T-helper 17 cell (primary cell): Measurements from ENCODE around the gene RAPGEFL1. TPM values are rescaled to one million over a fixed set of nuclear protein-coding genes. Genes with fewer than 3 reads are reported as not detected.
"Not testable (repeated sequence)": the region's sequence is repeated elsewhere in the genome, so short reads cannot be mapped to it uniquely, and the experiment has no call there.

Experiments used
- ATAC-seq: fragments of 150-1000 bp; cut with Tn5 transposase; 2 replicates; pipeline ENCODE4 v1.10.0; 2021; ENCODE audit warnings: mild to moderate bottlenecking, moderate library complexity
- DNase-seq, 3 donors: peaks; one replicate each; pipeline versions ENCODE4 v3.0.0 to v3.0.0-alpha.2; 2020 to 2021
- H3K9me3 ChIP-seq: one replicate; pipeline ENCODE4 v1.7.0; 2013; ENCODE audit warnings: low read length, mild to moderate bottlenecking; ENCODE audit not compliant: control insufficient read depth, poor library complexity, severe bottlenecking
- H3K27ac Mint-ChIP-seq: one replicate; pipeline ENCODE4 v1.8.0; 2022; ENCODE audit warnings: mild to moderate bottlenecking, moderate library complexity, mixed read lengths
- H3K27me3 Mint-ChIP-seq: one replicate; pipeline ENCODE4 v1.8.0; 2022; ENCODE audit warnings: mixed read lengths
- H3K36me3 Mint-ChIP-seq: one replicate; pipeline ENCODE4 v1.8.0; 2022; ENCODE audit warnings: low read depth, mixed read lengths
- H3K4me1 Mint-ChIP-seq: one replicate; pipeline ENCODE4 v1.8.0; 2022; ENCODE audit warnings: mild to moderate bottlenecking, mixed read lengths
- H3K4me3 Mint-ChIP-seq: one replicate; pipeline ENCODE4 v1.8.0; 2022; ENCODE audit warnings: mild to moderate bottlenecking, moderate library complexity, mixed read lengths
- total RNA-seq, 4 donors: library from RNA in 2 of 4; stranded (reverse) in 2 of 4; gene quantifications; one replicate each; pipeline ENCODE4 v1.2.3 and lab custom pipeline; 2022 to 2026

Gene RAPGEFL1
- total RNA-seq, 2 donors from 2014 or later, result 6.9 to 10.5 TPM

DNA sequence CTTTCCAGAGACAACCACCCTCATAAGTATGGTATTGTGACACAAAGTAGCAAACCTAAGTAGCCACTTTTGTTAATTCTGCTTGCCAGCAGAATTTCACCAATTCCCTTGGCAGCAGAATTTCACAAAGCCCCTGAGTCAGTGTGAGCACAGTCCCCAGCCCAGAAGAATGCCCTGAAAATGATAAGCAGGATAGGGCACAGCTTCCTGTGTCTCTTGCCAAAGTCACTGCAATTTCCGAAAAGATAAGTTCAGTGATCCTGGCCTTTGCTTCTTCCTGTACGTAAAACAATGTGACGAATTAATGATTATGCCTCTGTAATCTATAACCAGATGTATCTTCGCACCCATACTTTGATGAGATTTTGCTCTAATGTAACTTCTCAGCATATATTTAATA is 25.9 kb downstream of the RAPGEFL1 start:
- DNase-seq, result no peak
- Mint-ChIP-seq H3K27ac (no peak overlapping the region), H3K36me3 (no peaks in the 10 kb centered on the region), H3K4me3 (no peak overlapping the region), H3K27me3 (no peaks in the 10 kb centered on the region), H3K4me1 (peaks cover 6% of the 10 kb centered on the region)
- H3K9me3 ChIP-seq, result no peaks in the 10 kb centered on the region
- ATAC-seq, result no peak

DNA sequence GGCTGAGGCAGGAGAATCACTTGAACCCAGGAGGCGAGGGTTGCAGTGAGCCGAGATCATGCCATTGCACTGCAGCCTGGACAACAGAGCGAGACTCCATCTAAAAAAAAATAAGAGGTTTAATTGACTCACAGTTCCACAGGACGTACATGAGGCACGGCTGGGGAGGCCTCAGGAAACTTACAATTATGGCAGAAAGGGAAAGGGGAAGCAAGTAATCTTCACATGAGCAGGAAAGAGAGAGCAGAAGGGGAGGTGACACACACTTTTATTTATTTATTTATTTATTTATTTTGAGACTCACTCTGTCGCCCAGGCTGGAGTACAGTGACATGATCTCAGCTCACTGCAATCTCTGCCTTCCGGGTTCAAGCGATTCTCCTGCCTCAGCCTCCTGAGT is 28.9 kb downstream of the RAPGEFL1 start:
- H3K9me3 ChIP-seq, result not testable (repeated sequence)

DNA sequence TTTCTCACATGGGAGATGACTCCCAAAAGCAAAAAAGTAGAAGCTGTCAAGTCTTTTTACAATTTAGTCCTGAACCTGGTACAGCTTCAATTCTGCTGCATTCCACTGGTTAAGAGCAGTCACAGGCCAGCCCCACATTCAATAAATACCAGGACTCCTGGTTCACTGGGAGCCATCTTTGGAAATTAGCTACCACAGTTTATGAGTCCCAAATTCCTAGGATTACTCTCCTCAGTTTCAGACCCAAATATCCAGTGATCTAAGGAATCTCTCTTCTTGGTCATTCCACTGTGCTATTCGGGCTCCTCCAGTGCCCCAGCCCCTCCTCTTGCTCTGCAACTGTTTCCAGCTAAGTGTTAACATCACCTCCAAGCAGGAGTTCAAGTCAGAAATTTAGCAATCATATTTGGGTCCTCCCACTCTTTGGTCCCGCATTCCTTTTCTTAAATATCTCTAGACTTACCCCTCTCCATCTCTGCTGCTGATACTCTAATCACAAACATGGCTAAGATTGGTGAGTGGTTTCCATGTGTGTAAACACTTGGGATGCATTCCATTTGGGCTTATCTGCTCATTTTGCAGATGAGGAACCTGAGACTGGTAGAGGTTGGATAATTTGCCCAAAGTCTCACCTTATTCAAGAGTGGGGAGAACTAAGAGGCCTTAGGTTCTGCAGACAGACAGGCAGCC is 32.3 kb downstream of the RAPGEFL1 start:
- H3K4me3 Mint-ChIP-seq, result no peak overlapping the region
- no peaks in the 10 kb centered on the region for H3K4me1 Mint-ChIP-seq
- no peaks in the 10 kb centered on the region for H3K36me3 Mint-ChIP-seq
- no peaks in the 10 kb centered on the region for H3K9me3 ChIP-seq
- DNase-seq (no peak), ATAC-seq (no peak)
- no peaks in the 10 kb centered on the region for H3K27me3 Mint-ChIP-seq
- H3K27ac Mint-ChIP-seq, result no peak overlapping the region

More for the DNA sequence above, 28.9 kb downstream of the RAPGEFL1 start:
- H3K27me3 Mint-ChIP-seq, H3K4me3 Mint-ChIP-seq, DNase-seq, H3K4me1 Mint-ChIP-seq, ATAC-seq, H3K36me3 Mint-ChIP-seq, H3K27ac Mint-ChIP-seq: not testable (repeated sequence)

DNA sequence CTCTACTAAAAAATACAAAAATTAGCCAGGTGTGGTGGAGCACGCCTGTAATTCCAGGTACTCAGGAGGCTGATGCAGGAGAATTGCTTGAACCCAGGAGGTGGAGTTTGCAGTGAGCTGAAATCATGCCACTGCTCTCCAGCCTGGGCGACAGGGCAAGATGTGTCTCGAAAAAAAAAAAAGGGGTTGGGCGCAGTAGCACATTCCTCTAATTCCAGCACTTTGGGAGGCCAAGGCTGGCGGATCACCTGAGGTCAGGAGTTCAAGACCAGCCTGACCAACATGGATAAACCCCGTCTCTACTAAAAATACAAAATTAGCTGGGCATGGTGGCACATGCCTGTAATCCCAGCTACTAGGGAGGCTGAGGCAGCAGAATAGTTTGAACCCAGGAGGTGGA is 36.6 kb downstream of the RAPGEFL1 start:
- not testable (repeated sequence) for H3K36me3 Mint-ChIP-seq, DNase-seq, H3K27me3 Mint-ChIP-seq, H3K27ac Mint-ChIP-seq, H3K4me1 Mint-ChIP-seq, H3K4me3 Mint-ChIP-seq, H3K9me3 ChIP-seq, ATAC-seq

DNA sequence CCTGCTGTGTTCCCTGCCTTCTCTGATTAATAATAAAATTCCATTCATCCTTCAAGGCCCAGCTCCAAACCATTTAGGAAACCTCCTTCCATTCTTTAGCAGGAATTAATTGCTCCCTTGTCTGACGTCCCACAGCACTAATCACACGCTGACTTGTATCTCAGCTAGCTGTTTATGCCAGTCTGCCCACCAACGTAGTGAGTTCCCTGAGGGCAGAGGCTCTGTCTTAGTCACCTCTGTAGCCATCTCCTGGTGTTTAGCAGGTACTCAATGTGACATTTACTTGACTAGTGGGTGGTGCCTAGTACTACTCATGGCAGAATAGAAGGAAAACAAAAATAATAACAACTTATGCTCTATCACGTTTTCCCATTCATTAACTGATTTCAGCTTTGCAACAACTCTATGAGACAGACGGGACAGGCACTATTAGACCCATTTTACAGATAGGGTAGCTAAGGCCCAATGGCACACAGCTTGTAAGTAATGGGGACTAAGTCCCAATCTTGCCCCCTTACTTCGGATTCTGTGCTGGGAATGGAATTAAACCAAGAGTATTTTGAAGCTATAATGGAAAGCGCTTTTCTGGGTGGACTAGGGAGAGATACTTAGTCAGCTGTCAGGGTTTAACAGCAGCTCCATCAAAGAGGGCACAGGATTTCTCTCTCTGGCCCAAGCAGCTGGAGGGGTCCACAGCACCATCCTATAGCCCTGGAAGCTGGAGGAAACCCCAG is 40.9 kb downstream of the RAPGEFL1 start:
- H3K27ac Mint-ChIP-seq, result peak overlapping the region; percentile 99
- no peaks in the 10 kb centered on the region for H3K27me3 Mint-ChIP-seq
- H3K9me3 ChIP-seq, result no peaks in the 10 kb centered on the region
- H3K4me3 Mint-ChIP-seq, result peak overlapping the region; percentile 100
- no peak for ATAC-seq
- DNase-seq, result no peak
- H3K36me3 Mint-ChIP-seq, result peaks cover 6% of the 10 kb centered on the region
- peaks cover 21% of the 10 kb centered on the region for H3K4me1 Mint-ChIP-seq

DNA sequence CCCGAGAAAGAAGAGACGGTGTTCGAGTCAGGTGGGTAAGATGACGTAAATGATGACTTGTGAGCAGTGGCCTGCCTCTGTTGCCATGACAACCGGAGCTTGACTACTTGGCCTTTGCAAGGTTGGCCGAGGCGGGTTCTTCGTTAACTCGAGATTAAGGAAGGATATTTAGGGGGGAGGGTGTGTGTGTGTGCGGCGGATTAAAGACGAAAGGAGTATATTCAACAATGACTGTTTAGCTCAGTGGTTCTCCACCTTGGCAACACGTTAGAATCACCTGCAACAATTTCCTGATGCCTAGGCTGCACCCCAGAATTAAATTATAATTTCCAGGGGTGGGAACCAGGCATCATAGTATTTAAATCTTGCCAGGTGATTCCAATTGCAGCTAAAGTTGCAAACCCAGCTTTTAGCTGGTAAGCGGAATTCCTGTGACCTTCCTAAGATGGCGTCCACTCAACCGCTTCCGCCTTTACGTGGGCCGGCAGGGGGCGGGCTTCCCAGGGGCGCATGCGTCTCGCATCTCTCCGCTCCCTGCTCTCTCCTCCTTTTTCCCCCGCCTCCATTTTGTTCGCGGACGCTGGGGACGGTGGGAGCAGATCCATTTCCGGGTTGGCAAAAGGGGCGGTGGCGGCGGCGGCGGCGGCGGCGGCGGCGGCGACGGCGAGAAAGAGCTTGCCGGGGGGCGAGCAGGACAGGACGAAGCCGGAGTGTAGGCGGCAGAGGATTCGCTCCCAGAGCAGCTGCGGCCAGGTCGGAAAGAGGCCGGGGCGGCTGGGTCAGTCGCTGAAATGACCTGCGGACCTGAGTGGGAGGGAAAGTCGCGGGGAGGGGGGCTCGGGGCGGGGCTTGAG is 41.7 kb downstream of the RAPGEFL1 start, which contains the start of gene WIPF2:
TSS of gene WIPF2 (plus strand) at position 565 of the 854 bp plus-strand sequence. CDS start 37,156 bp downstream, outside the sequence.
- peak; percentile 91 to 96 (median 93) for DNase-seq
- ATAC-seq, result peak; percentile 91
- peaks cover 8% of the 10 kb centered on the region for H3K36me3 Mint-ChIP-seq

DNA sequence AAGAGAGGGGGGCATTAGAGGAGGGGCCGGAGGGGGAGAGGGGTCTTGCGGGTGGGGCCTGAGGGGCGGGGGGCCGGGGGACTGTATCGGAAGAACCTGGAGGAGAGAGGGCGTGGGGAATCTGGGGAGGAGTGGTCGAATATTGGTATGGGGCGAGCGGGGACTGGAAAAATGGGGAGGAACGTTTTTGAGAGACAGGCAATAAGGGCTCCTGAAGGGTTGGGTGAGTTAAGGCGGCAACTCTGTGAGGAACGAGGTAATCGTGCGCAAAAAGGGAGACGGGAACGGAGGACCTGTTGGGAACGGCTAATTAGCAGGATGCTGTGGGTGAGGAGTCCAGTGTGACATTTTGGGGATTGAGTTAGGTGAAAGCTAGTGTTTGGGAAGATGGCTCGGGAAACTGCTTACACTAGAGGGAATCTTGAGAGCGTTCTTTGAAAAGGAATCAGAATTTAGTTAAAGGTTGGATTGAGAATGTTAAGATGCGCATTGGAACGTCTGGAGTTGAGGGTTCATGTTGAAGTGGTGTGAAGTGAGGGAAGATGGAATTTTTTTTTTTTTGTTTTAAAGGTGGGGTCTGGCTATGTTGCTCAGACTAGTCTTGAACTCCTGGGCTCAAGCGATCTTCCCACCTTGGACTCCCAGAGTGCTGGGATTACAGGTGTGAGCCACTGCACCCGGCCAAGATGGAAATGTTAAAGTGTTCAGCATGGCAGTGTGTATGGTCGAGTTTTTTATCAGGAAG is 42.5 kb downstream of the RAPGEFL1 start:
- Mint-ChIP-seq H3K4me3 (peak overlapping the region; percentile 100), H3K4me1 (peaks cover 28% of the 10 kb centered on the region), H3K27me3 (no peaks in the 10 kb centered on the region), H3K36me3 (peaks cover 8% of the 10 kb centered on the region), H3K27ac (peak overlapping the region; percentile 99)
- H3K9me3 ChIP-seq, result no peaks in the 10 kb centered on the region
- ATAC-seq (no peak), DNase-seq (peak in 1 of 3 donors; percentile 18)

More for the DNA sequence above, 41.7 kb downstream of the RAPGEFL1 start, which contains the start of gene WIPF2:
- Mint-ChIP-seq H3K27ac (peak within 1 kb of the TSS; percentile 99), H3K4me1 (peaks cover 23% of the 10 kb centered on the region), H3K27me3 (no peaks in the 10 kb centered on the region), H3K4me3 (peak within 1 kb of the TSS; percentile 100)
- no peaks in the 10 kb centered on the region for H3K9me3 ChIP-seq

DNA sequence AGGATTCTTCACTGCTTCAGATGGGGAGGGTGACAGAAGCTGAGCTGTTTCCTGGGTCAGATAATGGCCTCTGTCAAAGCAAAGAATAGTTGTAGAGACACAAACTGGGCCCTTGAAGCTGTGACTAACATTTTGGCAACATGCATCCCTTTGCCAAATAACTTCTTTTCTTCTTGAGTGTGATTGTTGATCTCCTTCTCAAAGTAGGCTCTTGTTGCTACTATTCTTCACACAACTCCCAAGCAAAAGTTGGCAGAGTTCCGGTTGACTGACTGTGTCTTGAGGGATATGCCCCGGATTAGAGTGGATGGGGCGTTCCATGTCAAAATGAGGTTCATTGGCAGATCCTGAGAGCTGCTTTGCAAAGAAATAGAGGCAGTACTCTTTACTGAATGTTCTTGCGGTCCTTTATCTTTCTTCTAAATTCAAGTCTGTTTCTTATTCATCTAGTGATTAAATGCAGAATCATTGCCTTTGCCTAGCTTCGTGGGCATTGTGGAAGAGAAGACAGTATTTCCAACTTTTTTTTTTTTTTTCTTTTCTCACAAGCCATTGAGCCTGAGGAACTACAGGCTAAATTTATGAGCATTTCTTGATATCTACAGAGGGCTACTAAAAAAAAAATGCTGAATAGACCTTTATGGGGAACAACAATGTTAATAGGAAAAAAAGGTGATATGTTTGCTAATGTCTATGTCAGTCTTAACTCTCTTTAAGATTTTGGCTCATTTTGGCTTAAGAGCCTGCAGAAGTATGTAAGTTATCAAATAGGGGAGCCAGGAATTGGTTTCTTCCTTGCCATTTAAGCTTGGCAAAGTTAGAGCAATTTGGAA is 47.7 kb downstream of the RAPGEFL1 start:
- Mint-ChIP-seq H3K27ac (peak overlapping the region; percentile 67), H3K4me1 (peaks cover 27% of the 10 kb centered on the region), H3K27me3 (no peaks in the 10 kb centered on the region), H3K4me3 (no peak overlapping the region), H3K36me3 (peaks cover 3% of the 10 kb centered on the region)
- H3K9me3 ChIP-seq, result no peaks in the 10 kb centered on the region
- DNase-seq (no peak), ATAC-seq (no peak)

DNA sequence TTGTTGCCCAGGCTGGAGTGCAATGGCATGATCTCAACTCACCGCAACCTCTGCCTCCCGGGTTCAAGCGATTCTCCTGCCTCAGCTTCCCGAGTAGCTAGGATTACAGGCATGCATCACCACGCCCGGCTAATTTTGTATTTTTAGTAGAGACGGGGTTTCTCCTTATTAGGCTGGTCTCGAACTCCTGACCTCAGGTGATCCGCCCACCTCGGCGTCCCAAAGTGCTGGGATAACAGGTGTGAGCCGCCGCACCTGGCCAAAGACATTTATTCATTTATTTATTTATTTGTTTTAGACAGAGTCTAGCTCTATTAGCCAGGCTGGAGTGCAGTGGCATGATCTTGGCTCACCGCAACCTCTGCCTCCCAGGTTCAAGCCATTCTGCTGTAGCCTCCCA is 51.9 kb downstream of the RAPGEFL1 start:
- H3K4me3 Mint-ChIP-seq, ATAC-seq, H3K9me3 ChIP-seq, H3K27ac Mint-ChIP-seq, DNase-seq, H3K36me3 Mint-ChIP-seq, H3K27me3 Mint-ChIP-seq: not testable (repeated sequence)
- H3K4me1 Mint-ChIP-seq, result peaks cover 20% of the 10 kb centered on the region

DNA sequence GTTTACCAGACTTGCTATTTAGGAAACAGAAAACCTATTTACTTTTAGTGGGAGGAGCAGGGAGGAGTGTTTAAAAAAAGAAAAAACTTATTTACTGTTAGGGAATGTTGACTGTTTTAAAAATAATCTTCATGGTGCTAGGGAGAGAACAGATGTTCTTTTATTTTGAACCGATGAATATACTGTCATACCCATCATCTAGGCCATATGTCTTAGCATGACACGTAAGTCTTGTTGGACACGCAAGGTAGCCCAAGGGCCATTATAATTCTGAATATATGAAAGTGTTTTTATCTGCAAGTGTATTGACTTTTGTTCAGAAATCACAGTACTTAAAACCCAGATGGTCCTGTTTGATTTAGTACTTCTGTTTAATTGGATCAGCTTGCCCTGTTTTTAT is 53.4 kb downstream of the RAPGEFL1 start:
- no peaks in the 10 kb centered on the region for H3K36me3 Mint-ChIP-seq
- H3K9me3 ChIP-seq, result no peaks in the 10 kb centered on the region
- no peak for ATAC-seq
- peaks cover 9% of the 10 kb centered on the region for H3K4me1 Mint-ChIP-seq
- no peak for DNase-seq
- H3K27ac Mint-ChIP-seq, result peak overlapping the region; percentile 82
- H3K27me3 Mint-ChIP-seq, result no peaks in the 10 kb centered on the region
- H3K4me3 Mint-ChIP-seq, result no peak overlapping the region

DNA sequence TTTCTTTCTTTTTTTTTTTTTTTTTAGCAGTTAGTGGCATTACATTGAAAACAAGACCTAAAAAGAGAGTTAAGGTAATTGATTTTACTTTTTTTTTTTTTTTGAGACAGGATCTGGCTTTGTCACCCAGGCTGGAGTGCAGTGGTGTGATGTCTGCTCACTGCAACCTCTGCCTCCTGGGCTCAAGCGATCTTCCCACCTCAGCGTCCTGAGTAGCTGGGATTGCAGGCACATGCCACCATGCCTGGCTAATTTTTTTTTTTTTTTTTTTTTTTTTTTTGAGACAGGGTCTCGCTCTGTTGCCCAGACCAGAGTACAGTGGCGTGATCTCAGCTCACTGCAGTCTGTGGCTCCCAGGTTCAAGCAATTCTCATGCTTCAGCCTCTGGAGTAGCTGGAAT is 54.7 kb downstream of the RAPGEFL1 start:
- not testable (repeated sequence) for DNase-seq, H3K36me3 Mint-ChIP-seq, H3K27ac Mint-ChIP-seq, H3K4me3 Mint-ChIP-seq, H3K4me1 Mint-ChIP-seq, ATAC-seq, H3K27me3 Mint-ChIP-seq, H3K9me3 ChIP-seq

DNA sequence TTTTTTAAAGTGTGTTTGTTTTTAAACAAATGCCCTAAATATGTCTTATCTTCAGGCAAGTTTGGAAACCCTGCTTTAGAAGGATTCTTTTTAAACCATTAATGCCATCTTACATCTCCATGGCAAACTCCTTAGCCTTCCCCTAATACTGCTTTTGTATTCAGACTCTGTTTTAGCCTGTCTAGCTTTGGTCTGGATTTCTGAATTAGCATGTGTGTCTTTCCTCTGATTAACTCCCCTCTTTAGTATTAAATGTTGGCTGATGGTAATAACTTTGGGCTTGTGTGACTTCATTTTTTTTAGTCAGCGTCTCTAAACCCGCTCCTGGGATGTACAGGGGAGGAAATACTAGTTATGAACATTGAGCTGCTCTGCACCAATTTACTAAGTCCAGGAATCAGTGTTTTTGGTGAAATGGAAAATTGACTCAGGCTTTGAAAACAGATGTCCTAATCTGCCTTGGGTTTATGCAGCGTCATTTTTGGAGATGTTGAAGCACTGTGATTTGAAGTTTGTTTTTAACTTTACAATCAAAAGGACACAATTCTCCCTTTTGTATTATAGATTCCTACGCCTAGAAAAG is 64.1 kb downstream of the RAPGEFL1 start:
- ATAC-seq (no peak), DNase-seq (no peak)
- Mint-ChIP-seq H3K27me3 (no peaks in the 10 kb centered on the region), H3K27ac (peak overlapping the region; percentile 43), H3K4me3 (no peak overlapping the region), H3K4me1 (peaks cover 26% of the 10 kb centered on the region), H3K36me3 (no peaks in the 10 kb centered on the region)
- H3K9me3 ChIP-seq, result no peaks in the 10 kb centered on the region
